ENCODE results near the gene FAAP24. TPM values are rescaled to one million over a fixed set of nuclear protein-coding genes. Genes with fewer than 3 reads are reported as not detected.

Gene FAAP24
- 14.5 to 17.0 TPM (median 15.5 TPM) in 5 replicates for total RNA-seq (2022; extraction: Qiagen RNA extraction; ENCODE audit: low read depth)

GRCh38 chr19:32971715-32972540, at the start of gene FAAP24, which contains the start of gene CEP89:
Gene FAAP24, plus strand, starts transcription at chr19:32972242. Its CDS starts 955 bp downstream, at chr19:32973197.
Gene CEP89, minus strand, starts transcription at chr19:32971958. Its CDS starts 84 bp downstream, at chr19:32971874.

Other genes starting within 250 kb of the FAAP24 start
- gene SLC7A9, start 102.5 kb upstream of the FAAP24 start, total RNA-seq (2022; extraction: Qiagen RNA extraction; ENCODE audit: low read depth), result 0.22 to 0.57 TPM (median 0.43 TPM) in 5 replicates
- 44.3 to 53.3 TPM (median 46.5 TPM) in 5 replicates for gene CEP89, start 284 bp upstream of the FAAP24 start, total RNA-seq (2022; extraction: Qiagen RNA extraction; ENCODE audit: low read depth)
- 57.2 to 65.5 TPM (median 58.9 TPM) in 5 replicates for gene RHPN2, start 92.6 kb downstream of the FAAP24 start, total RNA-seq (2022; extraction: Qiagen RNA extraction; ENCODE audit: low read depth)
- 12.7 to 16.3 TPM (median 15.0 TPM) in 5 replicates for gene GPATCH1, start 108.9 kb downstream of the FAAP24 start, total RNA-seq (2022; extraction: Qiagen RNA extraction; ENCODE audit: low read depth)
- 0.16 TPM in 1 of 5 replicates, not detected in the others for gene WDR88, start 159.9 kb downstream of the FAAP24 start, total RNA-seq (2022; extraction: Qiagen RNA extraction; ENCODE audit: low read depth)
- 31.6 to 61.9 TPM (median 53.0 TPM) in 5 replicates for gene LRP3, start 222.1 kb downstream of the FAAP24 start, total RNA-seq (2022; extraction: Qiagen RNA extraction; ENCODE audit: low read depth)